Measurements from ENCODE around the gene PLS3.
A peak's percentile ranks its signal among the peaks of the same experiment; 100 is the strongest.
"Not testable (repeated sequence)": the region's sequence is repeated elsewhere in the genome, so short reads cannot be mapped to it uniquely, and the experiment has no call there.

PLS3 gene

GRCh38 chrX:115560978-115561604 is at the start of gene PLS3:
Gene PLS3 (plus strand): TSS chrX:115561174. CDS start chrX:115610251, 49,077 bp downstream.
- DNase-seq (ENCODE audit: low read depth in 2 of 2): peak in 1 of 2 donors; percentile 10

DNA sequence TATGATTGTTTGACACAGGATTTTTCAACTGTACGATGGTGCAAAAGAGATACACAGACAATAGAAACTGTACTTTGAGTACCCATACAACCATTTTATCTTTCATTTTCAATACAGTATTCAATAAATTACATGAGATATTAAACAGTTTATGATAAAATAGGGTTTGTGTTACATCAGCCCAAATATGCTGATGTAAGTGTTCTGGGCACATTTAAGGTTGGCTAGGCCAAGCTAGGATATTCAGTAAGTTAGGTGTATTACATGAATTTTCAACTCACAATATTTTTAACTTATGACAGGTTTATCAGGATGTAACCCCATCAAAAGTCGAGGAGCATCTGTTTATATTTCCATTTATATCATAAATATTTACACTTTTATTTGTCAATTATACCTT is 42.9 kb upstream of the PLS3 start:
- no peak for DNase-seq (ENCODE audit: low read depth in 2 of 2)

DNA sequence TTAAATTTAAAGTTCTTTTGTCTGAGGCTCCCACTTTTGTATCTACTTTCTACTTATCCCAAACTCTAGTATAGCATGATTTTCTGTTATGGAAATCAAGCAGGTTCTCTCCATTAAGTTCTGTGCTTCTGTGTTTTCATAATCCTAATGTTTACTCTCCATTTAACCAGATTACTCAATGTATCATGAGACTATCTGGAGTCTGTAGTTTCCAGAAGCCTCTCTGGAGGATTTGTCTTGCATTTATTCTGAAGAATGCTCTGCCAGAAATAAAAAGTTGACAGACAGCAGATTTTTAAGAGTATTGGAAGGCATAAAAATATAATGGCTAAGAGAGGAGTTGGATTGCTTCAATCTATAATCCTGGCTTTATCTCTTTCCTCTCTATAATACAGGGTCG is 39.2 kb upstream of the PLS3 start:
- no peak for DNase-seq (ENCODE audit: low read depth in 2 of 2)

- DNase-seq (ENCODE audit: low read depth in 2 of 2): no peak
These were observed 38.0 kb upstream of the PLS3 start for GRCh38 chrX:115522952-115523351.

- no peak for DNase-seq (ENCODE audit: low read depth in 2 of 2)
These were observed 35.5 kb upstream of the PLS3 start for GRCh38 chrX:115525486-115525885.

GRCh38 chrX:115531818-115532403 is 29.1 kb upstream of the PLS3 start:
- DNase-seq (ENCODE audit: low read depth in 2 of 2): no peak

DNA sequence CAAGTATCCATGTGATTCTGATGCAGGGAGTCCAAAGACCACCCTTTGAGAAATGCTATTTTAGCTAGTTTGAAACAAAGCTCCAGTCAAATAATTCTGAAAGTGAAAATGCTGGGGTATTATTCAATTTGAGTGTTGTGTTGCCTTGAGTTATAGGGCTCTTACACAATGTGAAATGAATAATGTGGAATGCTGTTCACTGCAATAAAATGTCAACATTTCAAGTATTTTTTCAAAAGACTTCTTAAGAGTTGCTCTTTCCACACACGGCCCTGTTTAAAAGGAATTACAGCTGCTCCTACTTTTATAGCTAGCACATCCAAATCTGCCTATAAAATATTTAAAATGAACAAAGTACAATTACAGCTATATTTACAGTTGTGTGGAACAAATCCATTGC is 27.5 kb upstream of the PLS3 start:
- DNase-seq (ENCODE audit: low read depth in 2 of 2): no peak

DNA sequence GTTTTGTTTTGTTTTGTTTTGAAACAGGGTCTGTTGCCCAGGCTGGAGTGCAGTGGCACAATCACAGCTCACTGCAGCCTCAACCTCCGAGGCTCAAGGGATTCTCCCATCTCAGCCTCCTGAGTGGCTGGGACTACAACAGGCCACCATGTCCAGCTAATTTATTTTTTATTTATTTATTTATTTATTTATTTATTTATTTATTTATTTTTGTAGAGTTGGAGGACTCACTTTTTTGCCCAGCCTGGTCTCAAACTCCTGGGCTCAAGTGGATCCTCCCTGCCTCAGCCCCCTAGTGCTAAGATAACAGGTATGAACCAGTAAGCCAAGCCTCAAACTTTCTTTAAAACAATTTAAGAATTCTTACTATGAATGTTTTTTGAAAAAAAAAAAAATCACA is 26.6 kb upstream of the PLS3 start:
- no peak for DNase-seq (ENCODE audit: low read depth in 2 of 2)

DNA sequence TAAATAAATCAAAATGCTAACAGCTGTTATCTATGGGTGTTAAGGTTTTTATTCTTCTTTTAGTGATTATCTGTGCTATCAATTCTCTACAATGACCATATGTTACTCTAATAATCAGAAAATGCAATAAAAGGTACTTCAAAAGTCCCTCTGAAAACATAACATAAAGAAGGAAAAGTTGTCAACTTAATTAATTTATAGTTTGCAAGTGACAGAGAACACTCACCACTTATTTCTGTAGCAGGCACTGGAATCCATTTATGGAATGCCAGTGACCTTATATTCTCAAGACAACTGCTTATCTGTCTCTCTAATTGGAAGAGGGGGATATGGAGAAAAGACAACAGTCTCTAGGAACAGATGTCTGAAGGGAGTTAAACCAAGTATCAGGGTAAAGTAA is 25.6 kb upstream of the PLS3 start:
- DNase-seq (ENCODE audit: low read depth in 2 of 2): no peak

GRCh38 chrX:115535844-115536243 is 25.1 kb upstream of the PLS3 start:
- DNase-seq (ENCODE audit: low read depth in 2 of 2): no peak

DNA sequence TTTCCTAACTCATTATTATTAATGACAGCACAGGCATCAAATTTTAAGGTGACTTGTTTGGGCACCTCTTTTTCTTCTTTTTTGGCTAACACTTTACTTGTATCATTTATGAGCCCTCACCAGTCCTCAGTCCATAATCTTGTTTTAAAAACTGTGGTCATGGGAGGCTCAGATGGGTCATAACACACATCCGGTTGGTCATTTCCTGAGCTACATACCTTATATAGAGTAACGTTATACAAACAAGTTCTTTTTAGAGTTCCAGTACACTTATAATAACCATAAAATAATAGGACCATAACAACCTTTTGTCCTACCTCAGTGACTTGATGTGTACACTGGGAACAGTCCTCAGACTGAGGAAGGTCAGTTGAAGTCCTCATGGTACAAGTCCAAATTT is 21.1 kb upstream of the PLS3 start:
- DNase-seq (ENCODE audit: low read depth in 2 of 2): no peak

DNA sequence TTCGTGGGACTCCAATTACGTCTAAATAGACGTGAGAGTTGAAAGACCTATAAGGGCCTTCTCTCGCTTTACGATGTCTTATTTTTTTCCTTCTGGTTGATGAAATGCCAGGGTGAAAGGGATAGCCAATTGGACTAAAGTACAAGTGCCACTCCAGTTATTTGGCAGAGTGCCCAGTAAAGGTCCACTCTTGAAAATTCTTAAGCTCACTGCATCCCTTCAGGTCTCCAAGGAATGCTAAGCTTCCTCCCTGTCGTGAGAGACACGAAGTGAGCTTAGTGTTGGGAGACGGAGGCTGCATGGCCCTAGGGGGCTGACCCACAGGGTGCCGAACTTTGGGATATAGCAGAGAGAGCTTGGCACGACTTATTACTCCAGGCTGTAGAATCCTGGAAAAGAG is 19.9 kb upstream of the PLS3 start:
- not testable (repeated sequence) for DNase-seq (ENCODE audit: low read depth in 2 of 2)

- DNase-seq (ENCODE audit: low read depth in 2 of 2): no peak
These were observed 13.5 kb upstream of the PLS3 start for GRCh38 chrX:115547448-115547847.

DNA sequence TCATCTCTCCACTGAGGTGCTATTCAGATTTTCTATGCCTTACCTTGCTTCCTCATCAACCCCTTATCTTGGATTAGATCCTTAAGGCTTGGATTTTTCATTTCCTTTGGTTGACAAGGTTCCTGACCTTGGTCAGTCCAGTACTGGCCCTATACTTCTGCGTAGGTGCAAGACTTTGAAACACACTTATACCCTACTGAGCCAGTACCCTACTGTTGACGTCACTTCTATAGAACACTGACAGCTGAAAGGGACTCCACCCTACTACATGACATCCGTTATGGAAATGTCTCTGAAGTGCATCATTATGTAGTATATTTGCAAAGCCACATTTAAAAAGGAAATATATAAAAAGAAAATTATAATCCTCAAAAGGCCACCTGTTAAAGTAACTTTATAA is 12.0 kb upstream of the PLS3 start:
- DNase-seq (ENCODE audit: low read depth in 2 of 2): no peak

- DNase-seq (ENCODE audit: low read depth in 2 of 2): no peak
These were observed 7.8 kb upstream of the PLS3 start for GRCh38 chrX:115553171-115553570.

GRCh38 chrX:115559672-115560071 is 1.3 kb upstream of the PLS3 start:
- no peak for DNase-seq (ENCODE audit: low read depth in 2 of 2)

DNA sequence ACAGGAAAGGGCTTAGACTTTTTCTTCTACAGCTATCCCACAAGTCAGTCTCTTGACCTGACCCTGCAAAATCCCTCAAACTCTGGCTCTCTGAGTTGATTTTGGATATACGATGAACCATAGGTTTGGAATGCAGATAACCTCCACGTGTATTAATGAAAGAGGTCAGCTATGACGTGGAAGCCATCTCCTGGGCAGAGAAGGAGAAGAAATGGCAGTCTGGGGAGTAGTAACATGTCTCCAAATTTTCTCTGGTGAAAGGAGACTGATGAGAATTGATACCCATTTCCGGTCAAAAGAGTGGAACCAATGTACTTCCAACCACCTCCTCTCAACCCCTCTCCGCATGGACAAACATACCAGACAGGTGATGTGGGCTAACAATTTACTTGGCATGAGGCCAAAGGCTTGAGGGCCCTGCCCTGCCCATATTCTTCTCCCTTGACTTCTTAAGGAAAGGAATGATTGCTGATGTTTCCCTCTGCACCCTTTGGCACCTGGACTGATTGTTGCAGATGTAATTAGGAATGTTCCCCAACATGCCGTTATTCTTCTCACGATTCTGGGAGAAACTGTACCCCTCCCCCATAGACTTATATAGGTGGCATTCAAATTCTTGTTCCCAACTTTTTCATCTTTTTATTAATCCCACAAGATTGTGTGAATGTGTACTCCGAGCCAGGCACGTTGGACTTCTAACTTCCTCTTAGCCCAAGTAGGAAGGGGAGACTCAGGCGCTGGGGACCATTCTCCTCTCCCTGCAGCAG is 580 bp upstream of the PLS3 start:
- no peak for DNase-seq (ENCODE audit: low read depth in 2 of 2)

- no peak for DNase-seq (ENCODE audit: low read depth in 2 of 2)
These were observed 868 bp downstream of the PLS3 start for GRCh38 chrX:115561605-115562479.

DNA sequence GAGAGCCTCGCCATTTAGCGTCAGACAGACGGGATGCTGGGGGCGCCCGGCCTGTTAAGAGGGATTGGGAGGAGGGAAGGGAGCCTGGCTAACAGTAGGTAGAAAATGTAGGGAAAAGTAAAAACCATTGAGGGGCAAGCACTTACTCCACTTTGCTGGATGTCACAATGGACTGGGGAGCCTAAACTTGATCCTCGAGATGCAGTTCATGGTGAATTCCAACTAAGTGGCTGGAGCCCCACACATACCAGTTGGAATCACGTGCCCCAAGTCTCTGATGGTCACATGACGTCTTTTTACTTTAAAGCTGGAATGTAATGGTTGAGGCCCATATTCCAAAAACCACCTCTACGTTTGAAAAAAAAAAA is 1.5 kb downstream of the PLS3 start:
- DNase-seq (ENCODE audit: low read depth in 2 of 2): no peak

GRCh38 chrX:115563633-115564162 is 2.7 kb downstream of the PLS3 start:
- DNase-seq (ENCODE audit: low read depth in 2 of 2): no peak

DNA sequence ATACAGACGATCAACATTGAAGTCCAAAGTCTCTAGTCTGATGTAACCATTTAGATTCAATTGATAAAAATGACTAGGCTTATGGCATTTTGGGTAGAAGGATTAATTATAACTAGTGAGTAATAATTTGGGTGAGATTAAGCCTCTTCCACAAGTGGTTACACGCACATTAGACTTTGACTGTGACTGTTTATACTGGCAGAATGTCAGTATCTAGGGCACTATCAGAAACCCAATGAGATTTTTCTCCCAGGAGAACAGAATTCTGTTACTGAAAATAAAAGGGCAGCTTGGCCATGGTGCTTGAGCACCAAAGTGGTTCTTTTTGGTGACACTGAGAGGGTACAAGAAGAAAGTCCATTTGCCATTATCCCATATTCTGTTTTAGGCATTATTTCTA is 3.3 kb downstream of the PLS3 start:
- no peak for DNase-seq (ENCODE audit: low read depth in 2 of 2)

GRCh38 chrX:115565888-115566287 is 4.9 kb downstream of the PLS3 start:
- DNase-seq (ENCODE audit: low read depth in 2 of 2): no peak

Data from stimulated activated CD8-positive, alpha-beta memory T cell treated with anti-CD3 and anti-CD28 coated beads, Interleukin-15, amount 100 ng/mL, for 48 hours (primary cell).